ENCODE measurements around the gene CHST11. TPM values are rescaled to one million over a fixed set of nuclear protein-coding genes. Genes with fewer than 3 reads are reported as not detected.

Gene CHST11
- total and polyA plus RNA-seq, 4 donors, result 0.57 to 11.1 (median 3.7) TPM

DNA sequence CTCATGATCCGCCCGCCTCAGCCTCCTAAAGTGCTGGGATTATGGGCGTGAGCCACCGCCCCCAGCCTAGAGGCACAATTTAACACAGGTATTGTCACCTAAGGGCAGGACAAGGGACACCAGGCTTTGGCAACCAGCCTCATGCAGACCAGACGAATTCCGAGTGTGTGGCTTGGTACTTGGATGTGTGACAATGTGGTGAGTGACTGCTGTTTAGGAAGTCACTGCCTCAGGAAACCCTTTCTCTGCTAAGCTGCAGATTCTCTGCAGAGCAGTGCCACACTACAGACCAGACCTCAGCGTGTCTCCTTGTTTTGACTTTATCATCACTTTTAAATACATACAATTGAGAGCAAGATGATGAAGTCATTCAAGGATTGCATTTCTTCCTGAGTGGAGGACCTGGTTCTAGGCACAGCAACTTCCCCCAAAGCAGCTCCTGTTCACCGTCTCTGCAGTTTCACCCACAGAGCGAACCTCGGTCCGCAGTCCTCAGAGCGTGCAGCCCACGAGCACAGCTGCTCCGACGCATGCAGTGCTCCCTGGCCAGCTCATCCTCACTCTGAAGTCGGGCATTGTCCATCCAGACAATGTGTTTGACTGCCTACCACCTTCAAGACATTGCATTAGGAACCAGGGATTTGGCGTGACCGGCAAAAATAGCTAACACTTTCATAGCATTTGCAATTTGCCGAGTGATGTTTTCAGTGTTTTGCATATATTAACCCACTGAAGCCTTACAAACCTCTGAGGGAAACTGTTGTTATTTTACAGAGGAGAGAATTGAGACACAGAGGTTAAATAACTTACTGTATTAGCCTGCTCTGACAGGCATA lies 235.2 kb downstream of the CHST11 start (continued):
- TF ChIP-seq, protein P1, sequence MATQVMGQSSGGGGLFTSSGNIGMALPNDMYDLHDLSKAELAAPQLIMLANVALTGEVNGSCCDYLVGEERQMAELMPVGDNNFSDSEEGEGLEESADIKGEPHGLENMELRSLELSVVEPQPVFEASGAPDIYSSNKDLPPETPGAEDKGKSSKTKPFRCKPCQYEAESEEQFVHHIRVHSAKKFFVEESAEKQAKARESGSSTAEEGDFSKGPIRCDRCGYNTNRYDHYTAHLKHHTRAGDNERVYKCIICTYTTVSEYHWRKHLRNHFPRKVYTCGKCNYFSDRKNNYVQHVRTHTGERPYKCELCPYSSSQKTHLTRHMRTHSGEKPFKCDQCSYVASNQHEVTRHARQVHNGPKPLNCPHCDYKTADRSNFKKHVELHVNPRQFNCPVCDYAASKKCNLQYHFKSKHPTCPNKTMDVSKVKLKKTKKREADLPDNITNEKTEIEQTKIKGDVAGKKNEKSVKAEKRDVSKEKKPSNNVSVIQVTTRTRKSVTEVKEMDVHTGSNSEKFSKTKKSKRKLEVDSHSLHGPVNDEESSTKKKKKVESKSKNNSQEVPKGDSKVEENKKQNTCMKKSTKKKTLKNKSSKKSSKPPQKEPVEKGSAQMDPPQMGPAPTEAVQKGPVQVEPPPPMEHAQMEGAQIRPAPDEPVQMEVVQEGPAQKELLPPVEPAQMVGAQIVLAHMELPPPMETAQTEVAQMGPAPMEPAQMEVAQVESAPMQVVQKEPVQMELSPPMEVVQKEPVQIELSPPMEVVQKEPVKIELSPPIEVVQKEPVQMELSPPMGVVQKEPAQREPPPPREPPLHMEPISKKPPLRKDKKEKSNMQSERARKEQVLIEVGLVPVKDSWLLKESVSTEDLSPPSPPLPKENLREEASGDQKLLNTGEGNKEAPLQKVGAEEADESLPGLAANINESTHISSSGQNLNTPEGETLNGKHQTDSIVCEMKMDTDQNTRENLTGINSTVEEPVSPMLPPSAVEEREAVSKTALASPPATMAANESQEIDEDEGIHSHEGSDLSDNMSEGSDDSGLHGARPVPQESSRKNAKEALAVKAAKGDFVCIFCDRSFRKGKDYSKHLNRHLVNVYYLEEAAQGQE (IDR thresholded peaks at IDR 0.05), result no peak
- TF ChIP-seq HNF4G (IDR thresholded peaks at IDR 0.05) (no peak), GABPA (IDR thresholded peaks at IDR 0.05 in 1 of 2, conservative IDR thresholded peaks at IDR 0.05 in 1 of 2) (no peak), RAD21 (IDR thresholded peaks at IDR 0.05) (no peak), EGR1 (IDR thresholded peaks at IDR 0.05; ENCODE audit: low read depth in 2 of 2) (no peak), YY1 (IDR thresholded peaks at IDR 0.05) (no peak), JUND (IDR thresholded peaks at IDR 0.05) (no peak)

DNA sequence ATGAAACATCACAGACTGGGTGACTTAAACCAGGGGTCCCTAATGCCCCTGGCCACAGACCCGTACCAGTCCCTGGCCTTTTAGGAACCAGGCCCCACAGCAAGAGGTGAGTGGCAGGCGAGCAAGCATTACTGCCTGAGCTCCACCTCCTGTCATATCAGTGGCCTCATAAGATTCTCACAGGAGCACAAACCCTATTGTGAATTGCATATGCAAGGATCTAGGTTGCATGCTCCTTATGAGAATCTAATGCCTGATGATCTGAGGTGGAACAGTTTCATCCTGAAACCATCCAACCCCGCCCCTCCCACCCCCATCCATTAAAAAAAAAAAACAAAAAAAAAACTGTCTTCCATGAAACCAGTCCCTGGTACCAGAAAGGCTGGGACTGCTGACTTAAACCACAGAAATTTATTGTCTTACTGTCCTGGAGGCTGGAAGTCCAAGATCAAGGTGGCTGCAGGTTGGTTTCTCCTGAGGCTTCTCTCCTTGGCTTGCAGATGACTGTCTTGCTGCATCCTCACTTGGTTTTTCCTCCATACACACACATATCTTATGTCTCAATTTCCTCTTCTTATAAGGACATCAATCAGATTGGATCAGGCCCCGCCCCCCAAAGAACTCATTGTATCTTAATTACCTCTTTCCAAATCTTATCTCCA lies 235.9 kb downstream of the CHST11 start:
- Histone ChIP-seq H3K27me3 (ENCODE audit: control insufficient read depth in 4 of 4, insufficient read depth in 4 of 4, low read length in 3 of 4) (no peaks in the 10 kb centered on the region), H3K9me3 (ENCODE audit: control insufficient read depth in 4 of 4, low read length in 3 of 4) (peaks cover 0 to 1% (median 0%) of the 10 kb centered on the region in 4 donors), H3K4me3 (ENCODE audit: low read depth in 1 of 3, low read length in 3 of 3) (no peak overlapping the region), H3K36me3 (ENCODE audit: control insufficient read depth in 4 of 4, insufficient read depth in 3 of 4, low read depth in 1 of 4, low read length in 3 of 4) (no peaks in the 10 kb centered on the region), H3K27ac (ENCODE audit: low read depth in 1 of 2, low read length in 2 of 2) (no peak overlapping the region), H3K4me1 (ENCODE audit: control insufficient read depth in 4 of 4, insufficient read depth in 4 of 4, low read length in 3 of 4) (no peaks in the 10 kb centered on the region), H3K9ac (ENCODE audit: low read depth in 1 of 2, low read length in 2 of 2) (no peak overlapping the region)
- 79% methylated on average over 4 of the region's 4 CpGs for WGBS
- TF ChIP-seq, protein P2, sequence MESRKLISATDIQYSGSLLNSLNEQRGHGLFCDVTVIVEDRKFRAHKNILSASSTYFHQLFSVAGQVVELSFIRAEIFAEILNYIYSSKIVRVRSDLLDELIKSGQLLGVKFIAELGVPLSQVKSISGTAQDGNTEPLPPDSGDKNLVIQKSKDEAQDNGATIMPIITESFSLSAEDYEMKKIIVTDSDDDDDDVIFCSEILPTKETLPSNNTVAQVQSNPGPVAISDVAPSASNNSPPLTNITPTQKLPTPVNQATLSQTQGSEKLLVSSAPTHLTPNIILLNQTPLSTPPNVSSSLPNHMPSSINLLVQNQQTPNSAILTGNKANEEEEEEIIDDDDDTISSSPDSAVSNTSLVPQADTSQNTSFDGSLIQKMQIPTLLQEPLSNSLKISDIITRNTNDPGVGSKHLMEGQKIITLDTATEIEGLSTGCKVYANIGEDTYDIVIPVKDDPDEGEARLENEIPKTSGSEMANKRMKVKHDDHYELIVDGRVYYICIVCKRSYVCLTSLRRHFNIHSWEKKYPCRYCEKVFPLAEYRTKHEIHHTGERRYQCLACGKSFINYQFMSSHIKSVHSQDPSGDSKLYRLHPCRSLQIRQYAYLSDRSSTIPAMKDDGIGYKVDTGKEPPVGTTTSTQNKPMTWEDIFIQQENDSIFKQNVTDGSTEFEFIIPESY (IDR thresholded peaks at IDR 0.05), result no peak
- no peak for TF ChIP-seq SP1 (IDR thresholded peaks at IDR 0.05)
- no peak for TF ChIP-seq EGR1 (IDR thresholded peaks at IDR 0.05; ENCODE audit: low read depth in 2 of 2)
- no peak for TF ChIP-seq HNF4A (conservative IDR thresholded peaks at IDR 0.05)
- TF ChIP-seq YY1 (IDR thresholded peaks at IDR 0.05), result no peak
- TF ChIP-seq RAD21 (IDR thresholded peaks at IDR 0.05), result no peak
- no peak for TF ChIP-seq FOXA1 (IDR thresholded peaks at IDR 0.05)
- no peak for TF ChIP-seq TAF1 (conservative IDR thresholded peaks at IDR 0.05)
- TF ChIP-seq, protein P3, sequence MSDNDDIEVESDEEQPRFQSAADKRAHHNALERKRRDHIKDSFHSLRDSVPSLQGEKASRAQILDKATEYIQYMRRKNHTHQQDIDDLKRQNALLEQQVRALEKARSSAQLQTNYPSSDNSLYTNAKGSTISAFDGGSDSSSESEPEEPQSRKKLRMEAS (IDR thresholded peaks at IDR 0.05), result no peak
- TF ChIP-seq HNF4G (IDR thresholded peaks at IDR 0.05), result no peak
- no peak for TF ChIP-seq RXRA (IDR thresholded peaks at IDR 0.05)
- TF ChIP-seq, protein P1 (IDR thresholded peaks at IDR 0.05), result no peak
- no peak for TF ChIP-seq NR2F2 (IDR thresholded peaks at IDR 0.05)
- TF ChIP-seq, protein P4, sequence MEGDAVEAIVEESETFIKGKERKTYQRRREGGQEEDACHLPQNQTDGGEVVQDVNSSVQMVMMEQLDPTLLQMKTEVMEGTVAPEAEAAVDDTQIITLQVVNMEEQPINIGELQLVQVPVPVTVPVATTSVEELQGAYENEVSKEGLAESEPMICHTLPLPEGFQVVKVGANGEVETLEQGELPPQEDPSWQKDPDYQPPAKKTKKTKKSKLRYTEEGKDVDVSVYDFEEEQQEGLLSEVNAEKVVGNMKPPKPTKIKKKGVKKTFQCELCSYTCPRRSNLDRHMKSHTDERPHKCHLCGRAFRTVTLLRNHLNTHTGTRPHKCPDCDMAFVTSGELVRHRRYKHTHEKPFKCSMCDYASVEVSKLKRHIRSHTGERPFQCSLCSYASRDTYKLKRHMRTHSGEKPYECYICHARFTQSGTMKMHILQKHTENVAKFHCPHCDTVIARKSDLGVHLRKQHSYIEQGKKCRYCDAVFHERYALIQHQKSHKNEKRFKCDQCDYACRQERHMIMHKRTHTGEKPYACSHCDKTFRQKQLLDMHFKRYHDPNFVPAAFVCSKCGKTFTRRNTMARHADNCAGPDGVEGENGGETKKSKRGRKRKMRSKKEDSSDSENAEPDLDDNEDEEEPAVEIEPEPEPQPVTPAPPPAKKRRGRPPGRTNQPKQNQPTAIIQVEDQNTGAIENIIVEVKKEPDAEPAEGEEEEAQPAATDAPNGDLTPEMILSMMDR (IDR thresholded peaks at IDR 0.05; ENCODE audit: low read depth, low read length, missing input control), result no peak
- TF ChIP-seq, protein P5, sequence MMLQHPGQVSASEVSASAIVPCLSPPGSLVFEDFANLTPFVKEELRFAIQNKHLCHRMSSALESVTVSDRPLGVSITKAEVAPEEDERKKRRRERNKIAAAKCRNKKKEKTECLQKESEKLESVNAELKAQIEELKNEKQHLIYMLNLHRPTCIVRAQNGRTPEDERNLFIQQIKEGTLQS (IDR thresholded peaks at IDR 0.05), result no peak
- DNase-seq (ENCODE audit: low spot score), result no peak

Measured in liver (tissue), 9 donors.